ENCODE results near the gene PLXNB1.

DNA sequence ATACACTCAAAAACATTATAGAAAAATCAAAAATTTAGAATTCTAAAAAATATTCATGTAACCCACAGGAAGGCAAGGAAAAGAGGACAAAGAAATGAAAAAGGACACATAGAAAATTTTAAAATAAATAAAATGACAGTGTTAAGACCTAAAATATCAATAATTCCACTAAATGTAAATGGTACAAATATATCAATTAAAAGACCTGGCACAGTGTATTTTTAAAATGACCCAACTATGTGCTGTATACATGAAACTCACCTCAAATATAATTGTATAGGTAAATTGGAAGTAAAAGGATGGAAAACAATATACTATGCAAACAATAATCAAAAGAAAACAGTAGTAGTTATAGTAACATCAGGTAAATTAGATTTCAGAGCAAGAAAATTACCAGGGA, 68.0 kb downstream of the PLXNB1 start:
- TF ChIP-seq EP300 (IDR thresholded peaks at IDR 0.05; ENCODE audit: low read depth in 2 of 2, low read length in 2 of 2), result no peak
- TF ChIP-seq EP300 (CRISPR knock-in tag; IDR thresholded peaks at IDR 0.05; ENCODE audit: borderline replicate concordance), result no peak
- TF ChIP-seq, protein P1, sequence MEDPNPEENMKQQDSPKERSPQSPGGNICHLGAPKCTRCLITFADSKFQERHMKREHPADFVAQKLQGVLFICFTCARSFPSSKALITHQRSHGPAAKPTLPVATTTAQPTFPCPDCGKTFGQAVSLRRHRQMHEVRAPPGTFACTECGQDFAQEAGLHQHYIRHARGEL (CRISPR knock-in tag; IDR thresholded peaks at IDR 0.05), result no peak
- no peak for TF ChIP-seq HOXA7 (CRISPR knock-in tag; IDR thresholded peaks at IDR 0.05)

All from HepG2 (cell line).